Astrocyte of the spinal cord (primary cell): ENCODE data around the gene NOXO1.
A peak's percentile ranks its signal among the peaks of the same experiment; 100 is the strongest.

Source experiments
- DNase-seq: peaks from one replicate; pipeline ENCODE4 v3.0.0; 2011; ENCODE audit warnings: low read depth, low spot score
- H3K4me3 ChIP-seq: 2 replicates; pipeline ENCODE4 v1.5.1; 2011; ENCODE audit warnings: low read depth, mild to moderate bottlenecking, low read length, moderate library complexity
- CTCF ChIP-seq: IDR thresholded peaks from 2 replicates; pipeline ENCODE4 v1.5.1; 2012; ENCODE audit warnings: low read depth, mild to moderate bottlenecking, low read length, inconsistent platforms
- in situ Hi-C: cut with HindIII; loops from 2 replicates; pipeline ENCODE4 v1.10.0; 2017; ENCODE audit warnings: low sequenced_read_pairs

The NOXO1 gene

GRCh38 chr16:1983544-1984346, 2.5 kb upstream of the NOXO1 start, which contains the start of gene GFER:
Gene GFER, plus strand, starts transcription at chr16:1984193. Its CDS starts 26 bp downstream, at chr16:1984219.
- in situ Hi-C loops = no loop called here
- peak; percentile 91 for DNase-seq
- peak within 1 kb of the TSS; percentile 73 for H3K4me3 ChIP-seq
- TF ChIP-seq CTCF = peak; percentile 45

- in situ Hi-C loops = no loop called here
- TF ChIP-seq CTCF = no peak
- no peak for DNase-seq
- no peak overlapping the region for H3K4me3 ChIP-seq
These were observed 1.8 kb upstream of the NOXO1 start for GRCh38 chr16:1982991-1983543.

GRCh38 chr16:1982013-1982433, 754 bp upstream of the NOXO1 start:
- DNase-seq = no peak
- TF ChIP-seq CTCF = no peak
- H3K4me3 ChIP-seq = no peak overlapping the region
- in situ Hi-C loops = no loop called here

- no peak for TF ChIP-seq CTCF
- no peak overlapping the region for H3K4me3 ChIP-seq
- in situ Hi-C loops = no loop called here
- DNase-seq = no peak
These were observed 540 bp downstream of the NOXO1 start for GRCh38 chr16:1980770-1981087.

GRCh38 chr16:1980030-1980769, 1.1 kb downstream of the NOXO1 start:
- H3K4me3 ChIP-seq = no peak overlapping the region
- DNase-seq = no peak
- TF ChIP-seq CTCF = no peak
- in situ Hi-C loops = no loop called here

- H3K4me3 ChIP-seq = no peak overlapping the region
- DNase-seq = no peak
- in situ Hi-C loops = no loop called here
- no peak for TF ChIP-seq CTCF
These were observed 1.8 kb downstream of the NOXO1 start for GRCh38 chr16:1979271-1980029.
